GM21717 (cell line): ENCODE results near the gene NCOA1.
"Not testable (repeated sequence)": the region's sequence is repeated elsewhere in the genome, so short reads cannot be mapped to it uniquely, and the experiment has no call there.

ENCODE experiments used
- ATAC-seq: cut with Tn5 transposase; IDR thresholded peaks from one replicate; pipeline ENCODE4 v1.9.1; 2021; ENCODE audit warnings: mild to moderate bottlenecking, moderate library complexity; ENCODE audit not compliant: unreplicated experiment

Gene NCOA1

DNA sequence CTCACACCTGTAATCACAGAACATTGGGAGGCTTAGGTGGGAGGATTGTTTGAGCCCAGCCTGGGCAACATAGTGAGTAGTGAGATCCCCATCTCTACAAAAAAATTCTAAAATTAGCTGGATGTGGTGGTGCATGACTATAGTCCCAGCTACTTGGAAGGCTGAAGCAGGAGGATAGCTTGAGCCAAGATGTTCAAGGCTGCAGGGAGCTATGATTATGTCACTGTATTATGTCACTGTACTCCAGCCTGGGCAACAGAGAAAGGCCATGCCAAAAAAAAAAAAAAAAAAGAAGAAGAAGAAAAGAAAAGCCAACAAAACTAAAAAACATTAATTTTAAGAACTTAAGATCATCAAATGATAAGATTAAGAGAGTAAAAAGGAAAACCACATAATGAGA lies 17.4 kb upstream of the NCOA1 start:
- no peak for ATAC-seq

DNA sequence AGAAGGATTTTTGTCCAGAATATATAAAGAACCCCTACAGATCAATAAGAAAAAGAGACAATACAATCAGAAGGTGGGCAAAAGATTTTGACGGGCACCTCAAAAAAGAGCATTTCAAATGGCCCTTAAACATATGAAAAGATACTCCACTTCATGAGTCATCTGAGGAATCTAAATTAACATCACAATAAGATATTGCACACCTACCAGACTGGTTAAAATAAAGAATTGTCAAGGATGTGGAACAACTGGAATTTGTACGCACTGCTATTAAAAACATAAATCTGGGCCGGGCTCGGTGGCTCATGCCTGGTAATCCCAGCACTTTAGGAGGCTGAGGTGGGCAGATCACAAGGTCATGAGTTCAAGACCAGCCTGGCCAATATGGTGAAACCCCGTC lies 17.0 kb upstream of the NCOA1 start:
- no peak for ATAC-seq

DNA sequence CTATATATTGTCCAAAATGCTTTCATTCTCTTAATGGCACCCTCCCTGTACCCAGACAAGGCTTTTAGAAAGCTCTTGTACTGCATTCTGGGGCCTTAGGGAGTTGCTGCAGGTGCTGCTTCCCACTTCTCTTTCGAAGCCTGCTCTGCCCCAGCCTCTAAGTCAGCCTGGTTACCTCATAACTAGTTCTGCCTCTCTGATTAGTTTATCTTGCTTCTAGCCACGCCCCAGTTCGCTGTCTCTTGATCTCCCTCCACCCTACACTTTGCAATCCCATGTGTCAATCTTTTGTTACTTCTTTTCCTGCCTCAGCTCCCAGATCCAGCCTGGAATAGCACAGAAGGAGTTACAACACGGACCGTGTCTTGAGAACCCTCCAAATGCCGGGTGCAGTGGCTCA lies 13.8 kb upstream of the NCOA1 start:
- no peak for ATAC-seq

DNA sequence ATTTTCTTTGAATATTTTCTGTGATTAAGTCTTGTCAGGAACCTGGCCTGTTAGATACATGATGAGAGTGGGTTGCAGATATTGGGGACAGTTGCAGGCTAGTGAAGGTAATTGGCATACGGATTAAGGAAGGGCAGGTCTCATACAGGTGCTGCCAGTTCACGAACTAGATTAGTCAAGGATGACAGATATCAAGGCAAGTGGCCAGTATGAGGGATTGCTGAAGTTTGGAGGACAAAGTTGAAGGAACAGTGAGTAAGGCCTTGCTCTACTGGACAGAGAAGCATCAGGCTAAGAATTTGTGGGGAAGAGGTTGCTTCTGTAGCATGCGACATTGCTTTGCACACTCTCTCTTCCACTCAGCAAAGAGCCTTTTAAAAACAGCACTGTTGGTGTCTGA lies 12.8 kb upstream of the NCOA1 start:
- ATAC-seq, result no peak

DNA sequence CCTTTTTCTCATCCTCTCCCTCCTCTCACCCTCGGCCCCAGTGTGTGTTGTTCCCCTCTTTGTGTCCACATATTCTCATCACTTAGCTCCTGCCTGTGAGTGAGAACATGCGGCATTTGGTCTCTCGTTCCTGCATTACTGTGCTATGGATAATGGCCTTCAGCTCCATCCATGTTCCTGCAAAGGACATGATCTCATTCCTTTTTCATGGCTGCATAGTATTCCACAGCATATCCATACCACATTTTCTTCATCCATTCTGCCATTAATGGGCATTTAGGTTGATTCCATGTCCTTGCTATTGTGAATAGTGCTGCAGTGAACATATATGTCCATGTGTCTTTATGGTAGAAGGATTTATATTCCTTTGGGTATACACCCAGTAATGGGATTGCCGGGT lies 10.8 kb upstream of the NCOA1 start:
- no peak for ATAC-seq

DNA sequence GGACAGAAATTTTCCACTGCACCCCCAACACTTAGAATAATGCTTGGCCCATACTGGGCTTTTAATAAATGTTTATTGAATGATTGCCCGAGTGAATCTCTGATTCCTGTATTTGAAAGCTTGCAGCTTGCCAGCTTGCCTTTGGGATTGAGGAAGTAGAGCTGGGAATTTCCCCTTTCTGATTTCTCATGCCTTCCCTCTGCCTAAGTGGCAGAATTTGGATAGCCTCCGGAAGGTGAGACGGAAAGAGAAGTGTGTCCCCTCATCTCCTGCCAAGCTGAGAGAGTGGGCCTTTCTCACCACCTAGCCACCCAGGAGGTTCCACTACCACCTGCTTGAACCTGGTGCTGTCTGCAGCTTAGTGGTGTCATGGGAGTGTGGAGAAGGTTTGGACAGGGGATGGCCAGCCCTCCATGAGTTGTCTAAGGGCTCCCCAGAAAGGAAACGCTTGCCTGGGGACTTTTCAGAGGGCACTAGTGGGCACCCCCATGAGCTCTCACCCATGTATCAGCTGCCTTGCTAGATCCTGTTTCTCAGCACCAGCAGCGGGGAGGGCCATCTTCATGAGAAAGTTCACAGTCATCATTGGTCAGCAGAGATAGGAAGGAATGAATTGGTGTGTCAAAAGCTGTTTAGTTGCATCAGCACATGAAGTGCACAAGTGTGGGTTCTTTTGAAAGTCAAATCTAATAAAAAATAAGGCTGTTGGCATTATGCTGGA lies 8.6 kb upstream of the NCOA1 start:
- no peak for ATAC-seq

DNA sequence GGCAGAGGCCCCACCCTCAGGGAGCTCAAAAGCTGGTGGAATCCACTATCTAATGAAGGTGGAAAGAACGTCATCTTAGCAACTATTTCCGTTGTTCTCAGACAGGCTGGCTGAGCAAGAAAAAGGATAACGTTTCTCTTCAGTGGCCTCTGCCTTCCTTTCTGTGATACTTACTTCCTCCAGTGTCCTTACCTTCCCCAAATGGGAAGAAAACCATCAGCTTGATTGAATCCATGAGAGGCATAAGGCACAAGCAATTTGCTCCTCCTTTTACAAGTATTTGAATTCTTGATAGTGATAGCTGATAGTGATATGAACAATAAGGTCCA lies 8.1 kb upstream of the NCOA1 start:
- no peak for ATAC-seq

DNA sequence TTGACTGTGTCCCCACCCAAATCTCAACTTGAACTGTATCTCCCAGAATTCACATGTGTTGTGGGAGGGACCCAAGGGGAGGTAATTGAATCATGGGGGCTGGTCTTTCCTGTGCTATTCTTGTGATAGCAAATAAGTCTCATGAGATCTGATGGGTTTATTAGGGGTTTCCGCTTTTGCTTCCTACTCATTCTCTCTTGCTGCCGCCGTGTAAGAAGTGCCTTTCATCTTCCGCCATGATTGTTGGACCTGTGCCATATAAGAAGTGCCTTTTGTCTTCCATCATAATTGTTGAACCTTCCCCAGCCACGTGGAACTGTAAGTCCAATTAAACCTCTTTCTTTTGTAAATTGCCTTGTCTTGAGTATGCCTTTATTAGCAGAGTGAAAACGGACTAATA lies 6.4 kb upstream of the NCOA1 start:
- not testable (repeated sequence) for ATAC-seq

DNA sequence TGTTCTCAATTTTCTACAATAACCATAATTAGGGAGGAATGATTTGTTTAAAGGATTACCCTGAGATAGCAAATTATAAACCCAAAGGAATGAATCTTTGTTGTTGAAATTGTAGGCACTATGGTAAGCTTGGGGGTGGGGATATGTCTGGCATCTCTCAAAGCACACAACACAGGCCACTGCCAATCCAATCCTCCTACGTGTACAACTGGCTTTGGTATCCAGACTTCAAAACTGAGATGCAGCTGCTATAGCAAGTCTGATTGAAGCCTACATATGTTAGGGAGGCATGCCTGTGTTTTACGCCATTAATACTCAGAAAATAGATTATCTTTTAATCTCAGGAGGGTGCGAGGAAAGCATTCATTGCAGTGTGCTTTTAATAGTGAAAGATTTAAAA lies 5.9 kb upstream of the NCOA1 start:
- no peak for ATAC-seq

DNA sequence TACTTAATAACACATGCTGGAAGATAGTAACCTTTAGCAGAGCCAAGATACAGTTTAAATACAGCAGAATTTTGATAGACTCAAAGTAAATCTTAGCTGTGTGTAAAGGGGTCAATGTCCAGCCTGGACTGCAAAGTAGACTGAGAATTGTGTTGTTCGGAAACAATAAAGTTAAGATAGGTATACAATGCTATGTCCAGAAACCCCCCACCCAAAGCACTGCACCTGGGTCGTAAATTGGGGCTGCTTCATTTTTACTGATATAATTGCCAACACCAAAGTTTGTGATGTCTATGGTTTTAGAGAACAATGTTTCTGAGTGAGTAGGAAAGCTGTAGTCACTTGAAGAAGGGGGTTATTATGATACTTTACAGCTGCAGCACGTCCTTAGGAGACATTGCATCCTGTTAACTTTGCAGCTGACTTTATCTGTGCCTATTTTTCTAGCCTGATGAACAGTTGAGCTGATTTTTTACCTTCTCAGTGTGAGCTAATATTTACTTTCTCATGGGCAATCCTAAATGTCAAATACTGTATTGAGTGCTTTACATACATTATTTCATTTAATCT lies 4.3 kb upstream of the NCOA1 start:
- ATAC-seq, result no peak

DNA sequence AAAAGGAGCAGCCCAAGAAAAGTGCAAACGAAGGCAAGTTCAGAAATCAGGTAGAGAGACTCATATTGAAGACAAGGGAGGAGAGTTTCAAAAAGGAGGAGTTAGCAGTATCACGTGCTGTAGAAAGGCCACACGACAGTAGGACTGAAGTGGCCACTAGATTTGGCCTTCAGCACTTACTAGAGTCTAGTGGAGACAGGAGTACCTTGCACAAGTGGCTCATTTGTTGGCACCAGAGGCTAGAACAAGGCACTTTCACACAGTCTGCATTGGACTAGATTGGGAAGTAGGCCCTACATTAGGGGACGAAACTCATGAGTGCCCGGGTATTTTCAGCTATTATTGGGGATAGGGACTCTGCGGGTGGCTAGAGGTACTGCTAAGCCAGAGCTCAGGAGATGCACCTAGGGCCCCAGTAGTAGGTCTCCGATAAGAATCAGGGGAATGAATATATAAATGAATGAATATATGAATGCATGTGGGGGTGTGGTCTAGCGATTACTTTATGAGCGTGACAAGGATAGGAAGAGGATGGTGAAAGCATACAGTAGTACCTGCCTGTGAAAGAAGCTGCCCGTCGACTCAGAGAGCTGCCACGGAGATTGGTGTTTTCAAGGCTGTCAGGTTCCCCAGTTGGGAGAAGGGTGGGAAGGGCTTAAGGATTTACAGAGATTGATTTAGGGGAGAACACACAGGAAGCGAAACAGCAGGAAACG lies 1.4 kb upstream of the NCOA1 start:
- ATAC-seq, result no peak

DNA sequence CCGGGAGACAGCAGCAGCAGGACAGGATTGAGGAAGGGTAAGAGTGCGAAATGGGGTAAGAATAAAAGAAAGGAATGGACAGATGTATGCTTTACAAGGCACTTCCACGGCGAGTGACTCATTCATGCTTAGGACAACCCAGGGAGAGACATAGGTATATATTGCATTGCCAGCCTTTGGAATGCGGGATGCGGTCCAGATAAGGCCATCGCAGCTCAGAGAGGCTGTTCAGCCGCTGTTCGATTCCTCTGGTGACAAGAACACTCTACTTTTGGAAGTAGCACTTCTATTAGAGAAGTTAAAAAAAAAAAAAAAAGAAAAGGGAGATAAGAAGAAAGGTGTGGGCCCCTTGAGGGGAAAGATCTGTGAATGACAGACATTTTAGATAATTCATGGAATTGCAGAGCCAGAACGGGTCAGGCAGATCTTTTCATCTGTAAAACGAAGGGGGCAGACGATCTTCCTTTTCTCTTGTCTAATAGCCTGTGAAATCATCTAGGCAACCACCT lies 819 bp upstream of the NCOA1 start:
- ATAC-seq, result no peak

DNA sequence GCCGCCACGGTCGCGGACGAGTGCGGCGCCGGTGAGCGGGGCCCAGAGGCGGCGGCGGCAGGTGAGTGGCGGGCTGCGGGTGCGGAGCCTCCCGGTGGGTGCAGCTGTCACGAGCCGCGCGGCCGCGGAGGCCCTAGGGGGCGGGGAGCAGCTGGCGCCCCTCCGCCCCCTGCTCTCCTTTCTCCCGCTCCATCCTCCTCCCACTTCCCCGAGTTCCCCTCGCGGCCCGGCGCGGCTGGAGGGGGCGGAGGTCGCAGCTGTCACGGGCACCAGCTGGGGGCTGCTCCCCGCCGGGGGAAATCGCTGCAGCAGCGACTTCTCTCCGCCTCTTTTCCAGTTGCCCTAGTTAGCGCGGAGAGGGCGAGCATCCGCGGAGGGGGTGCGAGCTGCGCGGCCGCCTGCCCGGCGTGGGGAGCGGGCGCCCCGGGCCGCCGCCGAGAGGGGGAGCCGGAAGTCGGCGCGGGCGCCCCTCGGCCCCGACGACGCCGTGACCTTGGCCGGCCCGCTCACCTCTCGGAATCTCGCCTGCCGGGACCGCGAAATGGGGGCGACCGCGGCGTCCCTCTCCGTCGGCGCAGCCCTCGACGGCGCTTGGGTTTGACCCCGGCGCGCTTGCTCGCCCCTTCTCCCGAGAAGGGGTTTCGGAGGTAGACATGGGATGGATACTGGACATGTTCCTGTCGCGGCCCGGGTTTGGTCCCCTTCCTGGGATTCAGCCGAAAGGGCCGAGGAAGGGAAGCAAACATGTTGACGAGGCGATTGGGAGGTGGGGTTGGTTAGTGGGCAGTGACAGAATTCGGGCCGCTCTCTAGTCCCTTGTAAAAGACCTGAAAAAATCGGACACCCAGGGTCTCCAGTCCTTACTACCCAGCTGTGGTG lies 727 bp downstream of the NCOA1 start:
- peak; percentile 44 for ATAC-seq

DNA sequence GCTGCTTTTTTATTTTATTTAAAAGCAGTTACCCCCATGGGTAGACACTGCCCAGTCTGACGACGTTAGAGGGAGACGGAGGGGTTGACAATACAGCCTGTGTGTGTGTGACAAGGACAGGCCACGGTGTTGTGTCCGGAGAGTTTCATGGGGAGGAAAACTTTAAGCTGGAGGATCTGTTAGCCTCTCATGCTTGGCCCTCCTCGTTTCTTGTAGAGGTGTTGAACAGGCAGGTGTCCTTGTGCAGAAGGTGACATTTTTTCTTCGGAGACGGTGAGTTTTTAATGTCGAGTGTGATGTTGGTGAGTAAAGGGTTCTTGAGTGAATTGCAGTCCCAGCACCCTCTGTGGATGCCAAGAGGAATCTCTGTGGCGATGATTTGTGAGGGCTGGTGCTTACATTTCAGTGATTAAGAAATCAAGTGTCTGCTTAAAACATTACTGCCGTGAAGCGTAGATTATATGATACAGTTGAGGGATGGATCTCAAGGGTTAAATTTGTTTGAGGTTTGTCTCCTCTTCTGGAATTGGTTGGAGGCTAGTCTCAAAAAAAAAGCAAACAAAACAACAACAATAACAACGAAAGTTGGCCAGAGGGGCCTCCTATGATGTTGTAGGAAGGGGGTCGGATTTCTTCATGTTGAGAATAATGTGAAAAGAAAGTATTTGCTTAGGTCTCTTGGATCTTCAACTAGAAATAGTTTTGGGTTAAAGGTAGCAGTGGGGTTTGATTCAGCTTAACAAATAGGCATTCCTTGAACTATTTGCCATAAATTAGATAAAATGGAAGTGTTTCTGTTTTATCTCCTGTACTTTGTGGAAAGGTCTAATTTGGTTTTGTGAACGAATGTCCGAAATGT lies 1.6 kb downstream of the NCOA1 start:
- no peak for ATAC-seq

DNA sequence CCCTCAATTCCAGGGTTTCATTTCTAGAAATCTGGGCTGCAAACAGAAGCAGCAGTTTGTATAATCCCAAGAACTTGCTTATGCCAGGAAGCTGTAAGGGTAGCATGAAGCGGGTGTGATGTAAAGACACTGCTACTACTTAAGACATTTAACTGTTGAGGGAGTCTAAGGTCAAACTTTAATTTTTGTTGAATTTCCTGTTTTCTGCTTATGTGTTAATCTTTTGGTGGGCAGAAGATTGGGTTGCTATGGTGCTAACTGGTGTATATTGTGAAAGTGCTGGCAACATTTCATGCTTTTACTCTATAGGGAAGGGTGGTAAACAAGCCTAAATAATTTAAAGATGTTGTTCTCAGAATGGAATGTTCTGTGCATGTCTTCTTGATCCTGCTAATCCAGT lies 2.7 kb downstream of the NCOA1 start:
- no peak for ATAC-seq

DNA sequence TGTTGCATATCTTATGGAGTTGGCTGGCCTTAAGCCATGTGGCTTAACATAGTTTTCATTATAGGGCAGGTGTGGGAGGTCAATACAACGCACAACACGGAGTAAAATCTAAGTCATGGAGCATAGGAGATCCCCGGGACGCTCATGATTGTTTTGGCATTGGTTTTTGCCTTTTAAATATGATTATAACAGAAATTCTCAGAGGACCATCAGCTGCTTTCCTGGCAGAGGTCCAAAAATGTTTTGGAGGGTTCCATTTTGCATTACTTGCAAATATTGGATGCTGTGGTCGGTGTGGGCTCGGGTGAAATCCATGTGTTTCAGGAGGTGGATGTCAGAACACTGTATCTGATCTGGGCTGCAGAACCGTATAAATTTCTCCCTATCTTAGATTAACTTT lies 3.4 kb downstream of the NCOA1 start:
- no peak for ATAC-seq

DNA sequence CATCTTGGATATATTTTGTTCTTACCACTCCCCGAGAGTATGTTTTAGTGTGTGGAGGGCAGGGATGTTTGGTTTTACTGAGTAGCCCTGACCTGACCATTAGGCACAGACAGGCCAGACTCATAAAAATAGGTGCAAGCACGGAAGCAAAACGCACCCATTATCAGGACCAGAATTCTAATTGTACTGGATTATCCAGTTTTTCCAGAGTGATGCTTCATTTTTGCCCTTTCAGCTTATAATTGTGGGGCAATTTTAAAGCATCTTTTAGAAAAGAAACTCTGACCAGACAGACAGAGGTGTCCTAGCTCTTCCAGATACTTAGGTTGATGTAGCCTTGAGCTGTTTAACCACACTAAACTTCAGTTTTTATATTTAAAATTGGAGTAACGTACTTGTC lies 4.4 kb downstream of the NCOA1 start:
- no peak for ATAC-seq

DNA sequence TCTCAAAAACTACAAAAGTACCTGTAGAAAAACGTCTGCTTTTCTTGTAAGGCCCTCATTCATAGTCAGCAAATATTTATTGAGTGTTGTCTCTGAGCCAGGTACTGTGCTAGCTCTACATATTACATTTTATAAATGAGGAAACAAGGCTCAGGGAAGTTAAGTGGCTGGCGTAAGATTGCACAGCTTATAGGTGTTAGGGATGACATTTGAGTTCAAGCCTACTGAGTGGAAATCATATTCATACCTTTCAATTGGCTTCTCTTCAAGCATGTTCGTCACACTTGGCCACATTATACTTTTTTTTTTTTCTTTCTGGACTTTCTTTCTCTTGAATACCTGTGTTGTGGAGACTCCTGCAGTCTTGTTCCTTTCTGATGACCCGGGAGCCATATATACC lies 5.9 kb downstream of the NCOA1 start:
- no peak for ATAC-seq

DNA sequence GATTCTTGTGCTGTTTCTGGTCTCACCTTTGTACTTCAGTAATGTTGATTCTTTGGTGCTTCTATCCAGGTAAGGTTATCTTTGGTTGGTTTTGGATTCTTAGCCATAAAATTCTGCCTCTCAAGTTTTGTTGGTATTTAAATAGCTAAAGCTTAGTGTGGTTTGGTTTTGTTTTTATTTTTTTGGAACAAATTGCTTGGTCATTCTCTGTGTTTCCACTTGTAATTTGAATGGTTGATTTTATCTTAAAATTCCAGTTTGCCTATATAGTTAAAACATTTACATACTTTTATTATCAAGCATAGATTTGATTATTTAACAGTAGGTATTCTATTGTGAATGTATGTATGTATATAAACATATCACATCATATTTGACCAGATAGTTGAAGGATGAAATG lies 6.6 kb downstream of the NCOA1 start:
- no peak for ATAC-seq

DNA sequence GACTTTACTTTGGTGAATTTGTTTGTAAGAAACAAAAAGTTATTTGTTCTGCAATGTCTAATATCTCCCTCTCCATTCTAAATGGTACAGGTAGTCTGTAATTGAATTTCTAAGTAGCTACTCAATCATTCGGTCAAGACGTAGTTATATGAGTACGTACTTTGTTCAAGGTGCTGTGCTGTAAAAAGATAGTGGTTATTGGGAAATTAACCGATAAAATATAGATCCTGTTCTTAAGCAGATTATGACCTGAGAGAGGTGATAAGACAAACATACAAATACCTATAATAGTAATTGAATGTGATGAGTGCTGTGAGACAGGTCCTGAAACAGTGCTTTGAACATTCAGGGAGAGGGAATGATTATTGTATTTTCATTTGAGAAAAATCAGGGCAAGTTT lies 7.1 kb downstream of the NCOA1 start:
- ATAC-seq, result no peak

DNA sequence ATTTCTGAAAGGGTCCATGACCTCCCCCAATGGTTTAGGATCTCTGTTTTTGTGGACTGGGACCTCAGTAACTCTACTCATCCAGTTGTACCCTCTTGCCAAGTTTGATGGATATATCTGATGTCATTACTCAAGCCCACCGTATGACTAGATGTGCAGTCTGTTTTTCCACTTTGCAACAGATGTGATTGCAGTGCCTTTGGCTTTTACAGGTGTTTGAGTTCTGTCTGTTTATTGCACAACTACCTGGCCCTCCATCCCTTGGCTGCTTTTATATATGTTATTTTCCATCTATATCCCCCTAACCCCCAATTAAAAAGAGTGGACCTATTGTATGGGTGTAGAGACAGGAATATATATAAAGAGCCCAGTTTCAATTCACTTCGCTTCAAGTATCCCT lies 10.8 kb downstream of the NCOA1 start:
- no peak for ATAC-seq
